Measurements from ENCODE around the gene POLR3H.

Gene POLR3H

GRCh38 chr22:41481925-41482318, 62.3 kb downstream of the POLR3H start:
- no peak for DNase-seq (ENCODE audit: low read depth)

- no peak for DNase-seq (ENCODE audit: low read depth)
Observed at GRCh38 chr22:41481131-41481830, 63.0 kb downstream of the POLR3H start.

- DNase-seq (ENCODE audit: low read depth), result no peak
Observed at GRCh38 chr22:41480397-41480735, 63.9 kb downstream of the POLR3H start.

GRCh38 chr22:41479671-41480396, 64.4 kb downstream of the POLR3H start:
- DNase-seq (ENCODE audit: low read depth), result peak; percentile 33

- DNase-seq (ENCODE audit: low read depth), result no peak
Observed at GRCh38 chr22:41478891-41479521, 65.3 kb downstream of the POLR3H start.

GRCh38 chr22:41478473-41478872, 65.8 kb downstream of the POLR3H start:
- DNase-seq (ENCODE audit: low read depth), result no peak

Data from GM04503 (cell line).